Fibroblast of pulmonary artery (primary cell): Measurements from ENCODE around the gene SENP2.
"Not testable (repeated sequence)": the region's sequence is repeated elsewhere in the genome, so short reads cannot be mapped to it uniquely, and the experiment has no call there.

ENCODE experiments used
- DNase-seq: peaks from one replicate; pipeline ENCODE4 v3.0.0-alpha.2; 2010; ENCODE audit warnings: low read depth
- H3K4me3 ChIP-seq: replicated peaks from 2 replicates; pipeline ENCODE4 v1.5.1; 2011; ENCODE audit warnings: low read depth, mild to moderate bottlenecking, control low read depth, low read length, moderate library complexity
- CTCF ChIP-seq: IDR thresholded peaks from 2 replicates; pipeline ENCODE4 v1.5.1; 2011; ENCODE audit warnings: mild to moderate bottlenecking, control low read depth, low read length, inconsistent platforms; ENCODE audit errors: missing control alignments

SENP2 gene

GRCh38 chr3:185657691-185658503 lies 71.8 kb downstream of the SENP2 start:
- no peak for DNase-seq
- TF ChIP-seq CTCF = no peak
- no peak overlapping the region for H3K4me3 ChIP-seq

- DNase-seq = peak; percentile 98
- no peak for TF ChIP-seq CTCF
- H3K4me3 ChIP-seq = no peak overlapping the region
These were observed 72.4 kb downstream of the SENP2 start for GRCh38 chr3:185658504-185658912.

GRCh38 chr3:185658943-185659342 lies 72.8 kb downstream of the SENP2 start:
- no peak for TF ChIP-seq CTCF
- no peak overlapping the region for H3K4me3 ChIP-seq
- no peak for DNase-seq

DNA sequence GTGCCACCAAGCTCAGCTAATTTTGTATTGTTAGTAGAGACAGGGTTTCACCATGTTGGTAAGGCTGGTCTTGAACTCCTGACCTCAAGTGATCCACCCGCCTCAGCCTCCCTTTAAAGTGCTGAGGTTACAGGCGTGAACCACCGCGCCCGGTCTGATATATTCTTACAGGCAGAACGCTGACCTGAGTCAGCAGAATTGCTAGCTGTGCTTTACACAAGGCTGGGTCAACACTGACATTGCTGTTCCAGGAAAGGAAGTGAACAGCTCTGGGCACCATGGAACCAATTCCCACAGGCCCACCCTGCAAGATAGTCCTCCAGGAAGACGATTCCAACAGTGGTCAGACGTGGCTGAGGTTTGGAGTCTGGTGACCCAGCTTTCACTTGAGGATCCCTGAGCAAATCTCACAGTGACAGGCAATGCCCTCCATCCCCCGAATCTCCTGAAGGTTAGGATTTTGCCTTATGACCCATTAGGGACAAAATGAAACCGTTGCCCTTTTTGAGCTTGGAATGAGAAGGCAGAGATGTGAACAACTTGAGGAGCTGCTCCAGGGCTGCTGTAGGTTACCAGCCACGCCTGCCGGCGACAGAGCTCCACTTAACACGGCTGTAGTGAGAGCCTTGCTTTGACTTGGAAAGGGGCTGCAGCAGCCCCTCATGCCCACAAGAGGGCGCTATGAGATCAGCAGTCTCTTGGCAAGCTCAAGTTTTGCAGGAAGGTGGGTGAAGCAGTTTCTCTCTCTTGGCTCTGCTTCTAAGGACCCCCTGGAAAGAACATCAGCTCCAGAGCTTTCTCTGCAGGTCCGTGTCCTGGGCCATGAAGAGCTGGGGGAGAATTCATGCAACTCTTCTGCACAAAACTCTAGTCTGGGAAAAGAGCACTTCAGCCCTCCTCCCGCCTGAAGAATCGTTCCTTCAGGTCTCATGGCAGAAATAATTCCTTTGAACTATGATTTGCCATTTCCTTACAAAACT lies 74.1 kb downstream of the SENP2 start:
- H3K4me3 ChIP-seq = no peak overlapping the region
- TF ChIP-seq CTCF = peak; percentile 100
- peak; percentile 88 for DNase-seq

DNA sequence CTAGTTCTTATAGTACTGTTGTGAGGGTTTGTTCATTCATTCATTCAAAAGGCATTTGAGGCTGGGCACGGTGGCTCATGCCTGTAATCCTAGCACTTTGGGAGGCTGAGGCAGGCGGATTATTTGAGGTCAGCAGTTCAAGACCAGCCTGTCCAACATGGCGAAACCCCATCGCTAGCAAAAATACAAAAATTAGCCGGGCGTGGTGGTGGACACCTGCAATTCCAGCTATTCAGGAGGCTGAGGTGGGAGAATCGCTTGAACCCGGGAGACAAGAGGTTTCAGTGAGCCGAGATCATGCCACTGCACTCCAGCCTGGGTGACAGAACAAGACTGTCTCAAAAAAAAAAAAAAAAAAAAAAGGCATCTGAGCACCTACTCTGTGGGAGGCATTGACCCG lies 75.2 kb downstream of the SENP2 start:
- H3K4me3 ChIP-seq, DNase-seq: not testable (repeated sequence)

- H3K4me3 ChIP-seq = no peak overlapping the region
- TF ChIP-seq CTCF = no peak
- DNase-seq = no peak
These were observed 75.7 kb downstream of the SENP2 start for GRCh38 chr3:185661772-185662171.

DNA sequence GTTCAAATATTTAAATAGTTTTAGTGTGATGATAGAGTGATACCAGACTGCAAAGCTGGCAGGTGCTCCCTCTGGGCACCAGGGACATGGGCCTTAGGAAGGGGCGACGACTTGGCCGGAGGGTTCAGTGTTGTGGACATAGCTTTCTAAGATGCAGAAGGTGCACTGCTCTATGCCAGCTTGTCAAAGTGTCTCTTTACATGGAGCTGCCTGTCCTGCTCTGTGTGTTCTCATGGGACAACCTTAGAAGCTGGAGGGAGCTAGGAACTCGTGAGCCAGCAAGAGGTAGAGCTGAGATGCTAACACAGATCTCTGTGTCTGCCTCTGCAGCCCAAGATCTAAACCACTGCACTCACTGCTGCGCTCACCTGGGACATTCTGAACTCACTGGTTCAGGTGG lies 77.8 kb downstream of the SENP2 start:
- no peak for TF ChIP-seq CTCF
- DNase-seq = no peak
- no peak overlapping the region for H3K4me3 ChIP-seq
